Measurements from ENCODE around the gene NVL. TPM values are rescaled to one million over a fixed set of nuclear protein-coding genes. Genes with fewer than 3 reads are reported as not detected.

NVL gene
- total RNA-seq, 1 donor from 2014 or later, result 36.9 TPM

DNA sequence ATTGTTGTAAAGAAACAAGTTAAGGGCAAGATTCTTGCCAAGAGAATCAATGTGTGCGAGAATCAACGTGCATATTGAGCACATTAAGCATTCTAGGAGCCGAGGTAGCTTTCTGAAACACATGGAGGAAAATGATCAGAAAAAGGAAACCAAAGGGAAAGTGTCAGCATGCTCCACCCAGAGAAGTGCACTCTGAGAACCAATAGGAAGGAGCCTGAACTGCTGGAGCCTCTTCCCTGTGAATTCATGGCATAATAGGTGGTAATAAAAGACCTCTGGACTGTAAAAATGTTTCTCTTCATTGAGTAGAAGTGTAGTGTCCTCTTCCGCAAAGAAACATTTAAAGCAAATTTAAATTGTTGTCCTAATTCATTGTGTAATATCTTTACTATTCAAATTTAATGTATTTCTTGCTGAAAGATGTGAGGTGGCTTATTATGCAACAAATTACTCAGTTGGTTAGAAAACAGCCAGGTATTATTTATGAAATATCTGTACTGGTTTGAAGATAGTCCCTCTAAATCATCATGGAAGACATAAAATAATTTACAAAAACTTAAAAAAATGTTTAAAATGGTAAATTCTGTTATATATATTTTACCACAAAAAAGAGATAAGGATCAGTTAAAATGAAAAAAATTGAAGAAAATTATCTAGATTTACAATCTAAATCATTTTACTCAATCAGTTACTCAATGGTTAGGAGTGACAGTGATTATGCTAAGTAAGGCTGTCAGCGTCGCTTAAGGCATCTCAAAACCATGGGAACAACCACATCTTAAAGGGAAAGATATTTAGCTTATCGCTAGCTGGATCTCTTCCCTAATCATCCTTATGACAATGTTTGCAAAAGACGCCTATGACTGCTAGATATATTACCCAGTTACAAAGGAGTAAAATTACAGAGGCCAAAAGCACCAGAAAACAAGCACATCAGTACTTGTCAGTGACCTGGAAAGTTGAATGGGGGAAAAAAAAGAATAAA lies 31.3 kb downstream of the NVL start:
- H3K36me3 Mint-ChIP-seq (ENCODE audit: unreplicated experiment), result peaks cover 2% of the 10 kb centered on the region
- H3K27ac Mint-ChIP-seq (ENCODE audit: unreplicated experiment), result no peak overlapping the region
- TF ChIP-seq, protein P1, sequence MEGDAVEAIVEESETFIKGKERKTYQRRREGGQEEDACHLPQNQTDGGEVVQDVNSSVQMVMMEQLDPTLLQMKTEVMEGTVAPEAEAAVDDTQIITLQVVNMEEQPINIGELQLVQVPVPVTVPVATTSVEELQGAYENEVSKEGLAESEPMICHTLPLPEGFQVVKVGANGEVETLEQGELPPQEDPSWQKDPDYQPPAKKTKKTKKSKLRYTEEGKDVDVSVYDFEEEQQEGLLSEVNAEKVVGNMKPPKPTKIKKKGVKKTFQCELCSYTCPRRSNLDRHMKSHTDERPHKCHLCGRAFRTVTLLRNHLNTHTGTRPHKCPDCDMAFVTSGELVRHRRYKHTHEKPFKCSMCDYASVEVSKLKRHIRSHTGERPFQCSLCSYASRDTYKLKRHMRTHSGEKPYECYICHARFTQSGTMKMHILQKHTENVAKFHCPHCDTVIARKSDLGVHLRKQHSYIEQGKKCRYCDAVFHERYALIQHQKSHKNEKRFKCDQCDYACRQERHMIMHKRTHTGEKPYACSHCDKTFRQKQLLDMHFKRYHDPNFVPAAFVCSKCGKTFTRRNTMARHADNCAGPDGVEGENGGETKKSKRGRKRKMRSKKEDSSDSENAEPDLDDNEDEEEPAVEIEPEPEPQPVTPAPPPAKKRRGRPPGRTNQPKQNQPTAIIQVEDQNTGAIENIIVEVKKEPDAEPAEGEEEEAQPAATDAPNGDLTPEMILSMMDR (IDR thresholded peaks at IDR 0.05; ENCODE audit: partially characterized antibody, unreplicated experiment), result no peak
- H3K27me3 Mint-ChIP-seq (ENCODE audit: unreplicated experiment), result no peaks in the 10 kb centered on the region
- H3K4me1 Mint-ChIP-seq (ENCODE audit: low read depth, unreplicated experiment), result no peaks in the 10 kb centered on the region
- DNase-seq, result no peak
- no peaks in the 10 kb centered on the region for H3K9me3 Mint-ChIP-seq (ENCODE audit: unreplicated experiment)
- H3K4me3 Mint-ChIP-seq (ENCODE audit: unreplicated experiment), result no peak overlapping the region

DNA sequence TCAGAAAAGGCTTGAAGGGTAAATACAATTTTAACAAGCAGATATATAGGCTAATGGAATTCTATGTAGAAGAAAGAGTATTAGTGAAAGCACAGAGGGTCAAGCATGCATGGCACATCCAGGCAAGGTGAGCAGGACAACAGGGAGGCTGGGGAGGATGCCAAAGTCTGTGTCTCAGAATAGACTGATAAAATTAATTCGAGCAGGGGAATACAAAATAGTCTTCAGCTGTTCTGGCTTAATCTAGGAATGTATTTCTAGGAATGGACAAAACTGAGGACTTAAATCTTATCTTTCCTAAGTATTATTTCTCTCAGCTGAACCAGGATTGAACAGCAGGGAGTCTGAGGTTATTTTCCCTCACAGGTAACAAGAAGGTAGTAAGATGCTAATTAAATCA lies 35.2 kb downstream of the NVL start:
- H3K27ac Mint-ChIP-seq (ENCODE audit: unreplicated experiment), result no peak overlapping the region
- no peak overlapping the region for H3K4me3 Mint-ChIP-seq (ENCODE audit: unreplicated experiment)
- no peaks in the 10 kb centered on the region for H3K27me3 Mint-ChIP-seq (ENCODE audit: unreplicated experiment)
- peaks cover 2% of the 10 kb centered on the region for H3K9me3 Mint-ChIP-seq (ENCODE audit: unreplicated experiment)
- no peaks in the 10 kb centered on the region for H3K36me3 Mint-ChIP-seq (ENCODE audit: unreplicated experiment)
- TF ChIP-seq, protein P1 (IDR thresholded peaks at IDR 0.05; ENCODE audit: partially characterized antibody, unreplicated experiment), result no peak
- H3K4me1 Mint-ChIP-seq (ENCODE audit: low read depth, unreplicated experiment), result no peaks in the 10 kb centered on the region
- DNase-seq, result no peak

DNA sequence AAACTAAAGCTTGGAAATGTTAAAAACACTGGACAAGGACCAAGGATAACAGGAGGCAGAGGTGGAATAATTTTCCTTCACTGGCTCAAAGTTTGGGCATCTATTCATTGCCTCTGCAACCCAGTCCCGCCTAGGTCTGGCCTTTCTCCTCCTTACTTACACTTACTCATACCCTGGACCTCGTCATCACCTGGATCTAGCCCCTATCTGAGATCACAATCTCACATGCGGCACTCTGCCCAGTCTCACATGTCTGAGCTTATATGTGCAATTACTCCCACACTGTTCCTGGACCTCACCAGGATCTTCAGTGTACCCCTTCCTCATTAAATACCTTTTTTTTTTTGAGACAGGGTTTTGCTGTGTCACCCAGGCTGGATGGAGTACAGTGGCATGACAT lies 37.6 kb downstream of the NVL start:
- H3K9me3 Mint-ChIP-seq (ENCODE audit: unreplicated experiment), result peaks cover 2% of the 10 kb centered on the region
- H3K4me1 Mint-ChIP-seq (ENCODE audit: low read depth, unreplicated experiment), result peaks cover 4% of the 10 kb centered on the region
- H3K27ac Mint-ChIP-seq (ENCODE audit: unreplicated experiment), result no peak overlapping the region
- no peaks in the 10 kb centered on the region for H3K27me3 Mint-ChIP-seq (ENCODE audit: unreplicated experiment)
- DNase-seq, result no peak
- H3K36me3 Mint-ChIP-seq (ENCODE audit: unreplicated experiment), result no peaks in the 10 kb centered on the region
- TF ChIP-seq, protein P1 (IDR thresholded peaks at IDR 0.05; ENCODE audit: partially characterized antibody, unreplicated experiment), result no peak
- H3K4me3 Mint-ChIP-seq (ENCODE audit: unreplicated experiment), result no peak overlapping the region

DNA sequence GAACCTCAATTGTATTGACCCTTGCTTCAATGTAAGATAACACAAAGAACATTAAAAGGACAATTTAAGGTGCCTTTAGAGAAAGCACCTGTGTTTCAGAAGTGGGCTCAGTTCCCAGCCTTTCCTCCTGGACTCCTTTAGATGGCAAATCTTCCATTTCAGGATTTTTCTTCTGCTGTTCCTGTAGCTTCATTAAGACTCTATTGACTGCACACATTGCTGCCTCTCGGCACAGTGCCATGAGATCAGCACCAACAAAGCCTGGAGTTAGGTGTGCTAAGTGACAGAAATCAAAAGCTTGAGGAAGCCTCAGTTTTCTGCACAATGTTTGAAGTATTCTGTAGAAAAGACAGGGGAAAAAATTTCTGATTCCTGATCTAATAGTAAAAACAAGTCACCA lies 40.6 kb downstream of the NVL start:
- H3K36me3 Mint-ChIP-seq (ENCODE audit: unreplicated experiment), result no peaks in the 10 kb centered on the region
- H3K27me3 Mint-ChIP-seq (ENCODE audit: unreplicated experiment), result peaks cover 2% of the 10 kb centered on the region
- no peak overlapping the region for H3K4me3 Mint-ChIP-seq (ENCODE audit: unreplicated experiment)
- TF ChIP-seq, protein P1 (IDR thresholded peaks at IDR 0.05; ENCODE audit: partially characterized antibody, unreplicated experiment), result no peak
- peaks cover 2% of the 10 kb centered on the region for H3K9me3 Mint-ChIP-seq (ENCODE audit: unreplicated experiment)
- no peak for DNase-seq
- peaks cover 4% of the 10 kb centered on the region for H3K4me1 Mint-ChIP-seq (ENCODE audit: low read depth, unreplicated experiment)
- no peak overlapping the region for H3K27ac Mint-ChIP-seq (ENCODE audit: unreplicated experiment)

DNA sequence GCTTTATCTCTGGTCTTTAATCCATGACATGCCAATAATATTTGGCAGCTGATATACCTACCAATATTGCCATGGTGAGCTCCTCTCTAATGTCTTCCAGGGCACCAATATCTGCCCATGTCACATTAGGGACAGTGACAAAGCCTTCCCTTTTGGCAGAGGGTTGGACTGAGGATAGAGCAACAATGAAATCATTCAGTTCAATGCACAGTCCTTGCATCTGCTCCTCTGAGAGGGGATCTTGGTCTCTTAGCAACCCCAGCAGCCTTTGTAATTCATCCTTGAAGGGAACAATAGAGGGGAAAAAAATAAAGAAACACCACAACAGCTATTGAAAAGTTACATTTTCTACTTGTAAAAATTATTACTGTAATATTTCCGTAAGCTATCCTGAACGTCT lies 42.3 kb downstream of the NVL start:
- Mint-ChIP-seq H3K27ac (ENCODE audit: unreplicated experiment) (peak overlapping the region; percentile 85), H3K9me3 (ENCODE audit: unreplicated experiment) (peaks cover 2% of the 10 kb centered on the region), H3K4me1 (ENCODE audit: low read depth, unreplicated experiment) (peaks cover 4% of the 10 kb centered on the region), H3K4me3 (ENCODE audit: unreplicated experiment) (no peak overlapping the region), H3K27me3 (ENCODE audit: unreplicated experiment) (peaks cover 2% of the 10 kb centered on the region), H3K36me3 (ENCODE audit: unreplicated experiment) (no peaks in the 10 kb centered on the region)
- TF ChIP-seq, protein P1 (IDR thresholded peaks at IDR 0.05; ENCODE audit: partially characterized antibody, unreplicated experiment), result no peak
- DNase-seq, result no peak
